T-helper 1 cell (primary cell): Measurements from ENCODE around the gene NAMPT.
A peak's percentile ranks its signal among the peaks of the same experiment; 100 is the strongest.
"Not testable (repeated sequence)": the region's sequence is repeated elsewhere in the genome, so short reads cannot be mapped to it uniquely, and the experiment has no call there.

Source experiments
- DNase-seq, 5 donors: peaks; one replicate each; pipeline ENCODE4 v3.0.0-alpha.2; 2012 to 2020

NAMPT gene

GRCh38 chr7:106224797-106225196 is 60.0 kb downstream of the NAMPT start:
- DNase-seq, result no peak

GRCh38 chr7:106223156-106223555 is 61.6 kb downstream of the NAMPT start:
- DNase-seq, result no peak

- DNase-seq, result peak in 1 of 5 donors; percentile 17
Observed at GRCh38 chr7:106222545-106222944, 62.2 kb downstream of the NAMPT start.

GRCh38 chr7:106220307-106220706 is 64.5 kb downstream of the NAMPT start:
- no peak for DNase-seq

- DNase-seq, result no peak
Observed at GRCh38 chr7:106219170-106219569, 65.6 kb downstream of the NAMPT start.

- DNase-seq, result no peak
Observed at GRCh38 chr7:106218546-106218945, 66.2 kb downstream of the NAMPT start.

- no peak for DNase-seq
Observed at GRCh38 chr7:106216923-106217542, 67.8 kb downstream of the NAMPT start.

GRCh38 chr7:106216517-106216922 is 68.3 kb downstream of the NAMPT start:
- no peak for DNase-seq

GRCh38 chr7:106215868-106216516 is 68.8 kb downstream of the NAMPT start:
- no peak for DNase-seq

GRCh38 chr7:106208944-106209343 is 75.8 kb downstream of the NAMPT start:
- DNase-seq, result not testable (repeated sequence)

- DNase-seq, result no peak
Observed at GRCh38 chr7:106206826-106207541, 77.8 kb downstream of the NAMPT start.

- DNase-seq, result no peak
Observed at GRCh38 chr7:106205621-106206222, 79.1 kb downstream of the NAMPT start.

- DNase-seq, result no peak
Observed at GRCh38 chr7:106203473-106203872, 81.3 kb downstream of the NAMPT start.

GRCh38 chr7:106201164-106201563 is 83.6 kb downstream of the NAMPT start:
- DNase-seq, result no peak

- DNase-seq, result no peak
Observed at GRCh38 chr7:106199813-106200364, 84.9 kb downstream of the NAMPT start.

- DNase-seq, result no peak
Observed at GRCh38 chr7:106199024-106199423, 85.8 kb downstream of the NAMPT start.
